Transverse colon (tissue), 3 donors: ENCODE results near the gene ECPAS.

Source experiments
- POLR2A ChIP-seq: fragments of 450-650 bp; IDR thresholded peaks from one replicate; pipeline ENCODE4 v1.6.1; 2016; ENCODE audit warnings: antibody characterized with exemption, mild to moderate bottlenecking, moderate library complexity
- TF ChIP-seq, protein P1 (sequence below), 5 experiments: fragments of 200-600 bp in 3 of 5; fragments of 450-650 bp in 2 of 5; sonication (generic) in 3 of 5; IDR thresholded peaks; 1 replicate in 2 of 5; 2 replicates in 3 of 5; pipeline ENCODE4 v1.5.1; 2016 to 2017; ENCODE audit warnings: antibody characterized with exemption in 5 of 5, inconsistent platforms in 3 of 5, mild to moderate bottlenecking in 2 of 5, moderate library complexity in 1 of 5

DNA sequence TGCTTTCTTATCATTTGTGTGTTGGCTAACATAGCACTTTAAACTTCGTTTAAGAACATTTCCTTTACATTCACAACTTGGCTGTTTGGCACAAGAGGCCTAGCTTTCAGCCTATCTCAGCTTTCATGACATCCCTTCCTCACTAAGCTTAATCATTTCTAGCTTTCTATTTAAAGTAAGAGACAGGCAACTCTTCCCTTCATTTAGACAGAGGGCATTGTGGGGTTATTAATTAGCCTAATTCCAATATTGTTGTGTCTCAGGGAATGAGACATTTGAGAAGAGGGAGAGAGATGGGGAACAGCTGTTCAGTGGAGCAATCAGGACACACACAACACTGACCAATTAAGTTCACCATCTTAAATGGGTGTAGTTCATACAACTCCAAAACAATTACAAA, 103.2 kb downstream of the ECPAS start:
- TF ChIP-seq, protein P1, sequence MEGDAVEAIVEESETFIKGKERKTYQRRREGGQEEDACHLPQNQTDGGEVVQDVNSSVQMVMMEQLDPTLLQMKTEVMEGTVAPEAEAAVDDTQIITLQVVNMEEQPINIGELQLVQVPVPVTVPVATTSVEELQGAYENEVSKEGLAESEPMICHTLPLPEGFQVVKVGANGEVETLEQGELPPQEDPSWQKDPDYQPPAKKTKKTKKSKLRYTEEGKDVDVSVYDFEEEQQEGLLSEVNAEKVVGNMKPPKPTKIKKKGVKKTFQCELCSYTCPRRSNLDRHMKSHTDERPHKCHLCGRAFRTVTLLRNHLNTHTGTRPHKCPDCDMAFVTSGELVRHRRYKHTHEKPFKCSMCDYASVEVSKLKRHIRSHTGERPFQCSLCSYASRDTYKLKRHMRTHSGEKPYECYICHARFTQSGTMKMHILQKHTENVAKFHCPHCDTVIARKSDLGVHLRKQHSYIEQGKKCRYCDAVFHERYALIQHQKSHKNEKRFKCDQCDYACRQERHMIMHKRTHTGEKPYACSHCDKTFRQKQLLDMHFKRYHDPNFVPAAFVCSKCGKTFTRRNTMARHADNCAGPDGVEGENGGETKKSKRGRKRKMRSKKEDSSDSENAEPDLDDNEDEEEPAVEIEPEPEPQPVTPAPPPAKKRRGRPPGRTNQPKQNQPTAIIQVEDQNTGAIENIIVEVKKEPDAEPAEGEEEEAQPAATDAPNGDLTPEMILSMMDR (IDR thresholded peaks at IDR 0.05) = no peak
- TF ChIP-seq POLR2A = no peak
